Retinal pigment epithelial cell (primary cell): ENCODE results near the gene PLPP7.
"Not testable (repeated sequence)": the region's sequence is repeated elsewhere in the genome, so short reads cannot be mapped to it uniquely, and the experiment has no call there.

ENCODE experiments used
- DNase-seq: peaks from one replicate; pipeline ENCODE4 v3.0.0-alpha.2; 2010; ENCODE audit warnings: low read depth
- H3K4me3 ChIP-seq: 2 replicates; pipeline ENCODE4 v1.5.1; 2011; ENCODE audit warnings: mild to moderate bottlenecking, low read length, control low read depth, moderate library complexity
- TF ChIP-seq, protein P1 (sequence below): conservative IDR thresholded peaks from 2 replicates; pipeline ENCODE4 v1.5.1; 2011; ENCODE audit warnings: low read depth, low read length, control low read depth, inconsistent platforms

Gene PLPP7

DNA sequence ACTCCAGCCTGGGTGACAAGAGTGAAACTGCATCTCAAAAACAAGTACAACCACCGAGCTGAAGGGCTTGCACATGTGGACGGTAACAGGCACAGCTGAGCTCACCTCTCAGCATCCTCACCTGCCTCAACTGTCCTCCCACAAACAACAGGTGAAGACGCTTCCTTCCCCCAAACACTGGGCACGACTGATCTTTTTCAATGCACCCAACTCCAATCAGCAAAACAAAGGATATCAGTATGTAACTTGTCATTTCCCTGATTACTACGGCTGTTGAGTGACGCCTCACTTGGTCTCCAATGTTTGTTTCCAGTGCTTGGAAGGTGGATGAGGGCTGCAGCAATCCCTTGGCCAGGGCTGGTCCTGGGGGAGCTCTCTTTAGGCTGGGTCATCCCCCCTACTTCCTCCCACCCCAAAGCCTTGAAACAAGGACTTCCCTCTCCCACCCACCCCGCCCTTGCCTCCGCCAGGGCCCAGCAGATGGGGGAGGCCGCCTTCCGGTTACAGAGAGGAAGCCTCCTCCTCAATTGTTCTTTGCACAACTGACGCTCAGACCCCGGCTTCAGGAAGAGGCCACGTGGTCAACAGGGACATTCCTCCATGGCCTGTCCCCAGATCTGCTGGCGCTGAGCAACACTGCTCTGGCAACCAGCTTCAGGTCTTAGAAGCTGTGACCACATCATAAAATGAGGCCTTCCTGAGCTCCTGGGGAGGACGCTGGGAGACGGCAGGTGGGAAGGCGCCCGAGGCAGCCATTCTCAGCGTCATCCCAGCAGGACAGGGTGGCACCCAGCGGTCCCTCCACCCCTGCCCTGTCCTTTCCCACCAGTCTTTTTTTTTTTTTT, 19.1 kb upstream of the PLPP7 start:
- no peak for DNase-seq
- TF ChIP-seq, protein P1, sequence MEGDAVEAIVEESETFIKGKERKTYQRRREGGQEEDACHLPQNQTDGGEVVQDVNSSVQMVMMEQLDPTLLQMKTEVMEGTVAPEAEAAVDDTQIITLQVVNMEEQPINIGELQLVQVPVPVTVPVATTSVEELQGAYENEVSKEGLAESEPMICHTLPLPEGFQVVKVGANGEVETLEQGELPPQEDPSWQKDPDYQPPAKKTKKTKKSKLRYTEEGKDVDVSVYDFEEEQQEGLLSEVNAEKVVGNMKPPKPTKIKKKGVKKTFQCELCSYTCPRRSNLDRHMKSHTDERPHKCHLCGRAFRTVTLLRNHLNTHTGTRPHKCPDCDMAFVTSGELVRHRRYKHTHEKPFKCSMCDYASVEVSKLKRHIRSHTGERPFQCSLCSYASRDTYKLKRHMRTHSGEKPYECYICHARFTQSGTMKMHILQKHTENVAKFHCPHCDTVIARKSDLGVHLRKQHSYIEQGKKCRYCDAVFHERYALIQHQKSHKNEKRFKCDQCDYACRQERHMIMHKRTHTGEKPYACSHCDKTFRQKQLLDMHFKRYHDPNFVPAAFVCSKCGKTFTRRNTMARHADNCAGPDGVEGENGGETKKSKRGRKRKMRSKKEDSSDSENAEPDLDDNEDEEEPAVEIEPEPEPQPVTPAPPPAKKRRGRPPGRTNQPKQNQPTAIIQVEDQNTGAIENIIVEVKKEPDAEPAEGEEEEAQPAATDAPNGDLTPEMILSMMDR: no peak
- H3K4me3 ChIP-seq: no peak overlapping the region

DNA sequence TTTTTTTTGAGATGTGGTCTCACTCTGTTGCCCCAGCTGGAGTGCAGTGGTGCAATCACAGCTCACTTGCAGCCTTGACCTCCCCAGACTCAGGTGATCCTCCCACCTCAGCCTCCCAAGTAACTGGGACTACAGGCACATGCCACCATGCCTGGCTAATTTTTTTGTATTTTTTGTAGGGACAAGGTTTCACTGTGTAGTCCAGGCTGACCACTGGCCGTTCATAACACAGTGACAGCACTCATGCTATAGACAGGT, 18.6 kb upstream of the PLPP7 start:
- not testable (repeated sequence) for DNase-seq, H3K4me3 ChIP-seq

DNA sequence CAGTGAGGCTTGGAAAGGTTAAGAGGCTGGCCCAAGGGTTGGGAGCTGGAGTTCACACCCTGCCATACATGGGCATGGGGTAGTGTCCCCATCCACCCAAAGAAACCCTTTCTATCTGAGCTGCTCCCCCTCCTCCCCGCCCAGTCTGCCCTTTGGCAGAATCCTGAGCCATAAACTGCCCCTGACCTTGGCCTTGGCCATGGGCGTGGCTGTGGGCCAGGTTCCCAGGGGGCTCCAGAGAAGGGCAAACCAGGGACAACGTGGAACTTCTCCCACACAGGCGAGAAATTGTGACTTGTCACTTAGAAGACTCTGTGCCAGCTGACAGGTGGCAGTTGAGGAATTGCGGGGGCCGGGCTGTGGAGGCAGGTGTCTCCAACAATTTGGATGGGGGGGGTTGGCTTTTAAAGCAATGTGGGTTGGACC, 18.0 kb upstream of the PLPP7 start:
- H3K4me3 ChIP-seq: no peak overlapping the region
- DNase-seq: no peak
- TF ChIP-seq, protein P1: no peak

DNA sequence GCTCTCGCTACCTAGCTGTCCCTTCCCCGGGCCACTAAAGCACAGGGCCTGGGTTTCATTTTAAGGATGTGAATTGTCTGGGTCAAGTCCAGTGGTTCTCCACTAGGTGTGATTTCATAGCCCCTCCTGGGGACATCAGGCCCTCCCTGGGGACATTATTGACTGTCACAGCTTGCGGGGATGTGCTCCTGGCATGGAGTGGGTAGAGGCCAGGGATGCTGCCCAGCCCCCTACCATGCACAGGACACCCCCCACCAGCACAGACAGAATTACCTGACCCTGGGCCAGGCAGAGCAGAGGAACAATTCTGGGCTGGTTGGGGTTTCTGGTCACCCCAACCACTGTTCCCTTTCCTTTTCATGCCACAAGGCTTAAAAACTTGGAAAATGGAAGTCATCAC, 17.3 kb upstream of the PLPP7 start:
- no peak overlapping the region for H3K4me3 ChIP-seq
- TF ChIP-seq, protein P1: no peak
- no peak for DNase-seq

DNA sequence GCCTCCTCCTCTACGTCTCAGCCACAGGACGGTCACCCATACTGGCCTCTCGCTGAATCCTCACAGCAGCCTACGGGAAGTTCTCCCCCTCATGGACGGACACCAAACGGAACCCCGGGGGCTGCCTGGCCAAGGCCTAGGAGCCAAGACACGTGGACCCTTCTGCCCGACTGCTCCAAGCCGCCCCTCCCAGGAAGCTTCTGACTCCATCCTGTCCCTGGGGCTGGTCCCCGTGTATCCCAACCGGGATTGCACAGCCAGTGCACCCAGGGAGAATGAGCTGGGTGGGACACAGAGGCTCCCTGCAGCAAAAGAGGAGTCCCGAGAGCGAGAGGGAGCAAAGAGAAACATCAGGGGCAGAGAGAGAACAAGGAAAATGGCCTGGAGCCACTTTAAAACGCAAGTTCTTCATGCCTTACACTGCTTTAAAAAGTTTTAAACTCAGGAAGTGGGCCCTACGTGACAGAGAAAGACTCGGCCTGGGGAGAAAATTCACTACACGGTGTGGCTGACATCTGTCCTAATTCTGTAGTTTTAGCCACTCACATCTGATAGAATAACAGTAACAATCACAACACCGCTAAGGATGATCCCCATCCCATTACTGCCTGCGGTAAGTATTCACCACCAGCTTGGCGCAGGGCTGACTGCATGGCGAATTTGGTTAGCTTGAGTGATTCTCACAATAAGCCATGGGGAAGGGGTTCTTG, 16.2 kb upstream of the PLPP7 start:
- no peak overlapping the region for H3K4me3 ChIP-seq
- no peak for DNase-seq
- TF ChIP-seq, protein P1: no peak

DNA sequence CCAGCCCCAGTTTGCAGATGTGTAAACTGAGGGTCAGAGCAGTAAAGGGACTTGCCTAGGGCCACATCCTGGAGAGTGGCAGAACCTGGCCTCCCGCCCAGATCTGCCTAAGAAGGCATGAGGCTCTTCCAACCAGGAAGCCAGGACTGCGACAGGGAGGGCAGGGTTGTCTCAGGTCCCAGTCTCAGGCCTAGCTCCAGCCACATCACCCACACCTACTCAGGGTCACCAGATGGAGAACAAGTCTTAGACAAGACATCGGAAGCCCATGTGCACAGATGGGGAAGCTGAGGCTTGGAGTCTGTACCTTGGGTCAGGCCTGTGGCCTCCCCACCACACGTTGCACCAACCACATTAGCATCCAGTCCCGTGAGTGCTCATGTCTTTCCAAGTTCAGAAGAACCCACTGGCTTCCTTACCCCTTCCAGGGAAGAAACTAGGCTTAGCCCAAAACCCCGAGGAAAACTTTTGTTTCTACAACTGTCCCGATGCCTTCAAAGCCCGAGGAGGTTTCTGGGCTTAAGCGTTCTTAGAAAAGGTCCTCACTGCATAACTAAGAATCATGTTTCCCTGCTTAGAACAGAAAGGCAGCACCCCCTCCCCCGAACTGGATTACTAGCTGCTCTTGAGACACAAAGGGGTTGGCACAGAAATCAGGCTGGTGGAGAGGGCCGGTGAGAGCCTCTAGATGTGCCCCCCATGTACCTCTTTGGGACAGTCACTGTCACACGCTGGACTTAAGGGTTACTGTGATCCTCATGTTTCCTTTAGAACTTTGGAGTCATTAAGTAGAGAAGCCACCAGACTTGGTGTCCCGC, 15.5 kb upstream of the PLPP7 start:
- no peak for DNase-seq
- TF ChIP-seq, protein P1: no peak
- H3K4me3 ChIP-seq: no peak overlapping the region

DNA sequence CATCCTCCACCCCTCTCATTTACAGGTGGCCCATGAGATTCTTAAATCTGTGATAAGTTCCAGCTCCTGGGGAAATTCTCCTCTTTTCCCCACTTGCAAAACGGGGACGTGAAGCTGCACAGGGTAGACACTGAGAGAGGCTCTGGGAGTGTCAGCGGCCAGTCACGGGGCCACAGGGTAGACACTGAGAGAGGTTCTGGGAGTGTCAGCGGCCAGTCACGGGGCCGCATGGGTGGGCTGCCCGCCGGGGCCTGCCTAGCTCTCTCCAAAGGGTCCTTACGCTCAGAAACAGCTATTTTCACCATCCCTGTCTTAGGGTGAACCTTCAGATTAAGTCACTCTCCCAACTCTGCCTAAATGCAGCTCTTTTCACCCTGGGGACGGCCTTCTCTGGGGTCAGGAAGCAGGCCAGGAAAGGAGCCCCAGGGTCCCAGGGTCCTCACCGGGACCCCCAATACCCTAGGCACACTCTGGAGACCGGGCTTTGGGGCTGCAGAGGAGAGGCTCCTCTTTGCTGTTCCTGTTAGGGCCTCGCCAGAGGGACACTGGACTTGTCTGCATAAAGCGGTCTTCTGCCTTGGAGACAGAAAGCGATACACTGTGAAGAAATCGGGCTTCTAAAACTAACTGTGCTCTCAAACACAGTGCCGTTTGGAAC, 14.7 kb upstream of the PLPP7 start:
- TF ChIP-seq, protein P1: no peak
- DNase-seq: no peak
- no peak overlapping the region for H3K4me3 ChIP-seq
